Coronary artery (tissue), 2 donors: ENCODE measurements around the gene PPP6R3.
"Not testable (repeated sequence)": the region's sequence is repeated elsewhere in the genome, so short reads cannot be mapped to it uniquely, and the experiment has no call there.

ENCODE experiments used
- DNase-seq: peaks from one replicate; pipeline ENCODE4 v3.0.0-alpha.2; 2017; ENCODE audit warnings: low spot score
- H3K27ac ChIP-seq, 2 donors: fragments of 200-600 bp; sonication (generic); one replicate each; pipeline ENCODE4 v1.5.1; 2016 to 2019
- H3K4me3 ChIP-seq: fragments of 200-600 bp; sonication (generic); 2 replicates; pipeline ENCODE4 v1.5.1; 2016; ENCODE audit warnings: mild to moderate bottlenecking, moderate library complexity
- TF ChIP-seq, protein P1 (sequence below): fragments of 200-600 bp; sonication (generic); IDR thresholded peaks from one replicate; pipeline ENCODE4 v1.5.1; 2019; ENCODE audit warnings: antibody characterized with exemption

The PPP6R3 gene

DNA sequence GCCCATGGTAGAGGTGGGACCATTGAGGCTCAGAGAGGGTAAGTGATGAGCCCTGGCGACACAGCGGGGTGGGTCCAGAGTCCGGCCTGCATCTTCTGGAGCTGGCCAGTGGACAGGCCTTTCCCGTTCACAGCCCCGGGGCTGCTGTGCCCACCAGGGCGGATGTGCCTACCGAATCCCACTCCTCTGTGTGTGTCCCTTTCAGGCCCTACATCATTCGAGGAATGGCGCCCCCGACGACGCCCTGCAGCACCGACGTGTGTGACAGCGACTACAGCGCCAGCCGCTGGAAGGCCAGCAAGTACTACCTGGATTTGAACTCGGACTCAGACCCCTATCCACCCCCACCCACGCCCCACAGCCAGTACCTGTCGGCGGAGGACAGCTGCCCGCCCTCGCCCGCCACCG lies 11.9 kb upstream of the PPP6R3 start:
- no peak for DNase-seq
- Histone ChIP-seq H3K4me3 (no peak overlapping the region), H3K27ac (no peak overlapping the region)
- TF ChIP-seq, protein P1, sequence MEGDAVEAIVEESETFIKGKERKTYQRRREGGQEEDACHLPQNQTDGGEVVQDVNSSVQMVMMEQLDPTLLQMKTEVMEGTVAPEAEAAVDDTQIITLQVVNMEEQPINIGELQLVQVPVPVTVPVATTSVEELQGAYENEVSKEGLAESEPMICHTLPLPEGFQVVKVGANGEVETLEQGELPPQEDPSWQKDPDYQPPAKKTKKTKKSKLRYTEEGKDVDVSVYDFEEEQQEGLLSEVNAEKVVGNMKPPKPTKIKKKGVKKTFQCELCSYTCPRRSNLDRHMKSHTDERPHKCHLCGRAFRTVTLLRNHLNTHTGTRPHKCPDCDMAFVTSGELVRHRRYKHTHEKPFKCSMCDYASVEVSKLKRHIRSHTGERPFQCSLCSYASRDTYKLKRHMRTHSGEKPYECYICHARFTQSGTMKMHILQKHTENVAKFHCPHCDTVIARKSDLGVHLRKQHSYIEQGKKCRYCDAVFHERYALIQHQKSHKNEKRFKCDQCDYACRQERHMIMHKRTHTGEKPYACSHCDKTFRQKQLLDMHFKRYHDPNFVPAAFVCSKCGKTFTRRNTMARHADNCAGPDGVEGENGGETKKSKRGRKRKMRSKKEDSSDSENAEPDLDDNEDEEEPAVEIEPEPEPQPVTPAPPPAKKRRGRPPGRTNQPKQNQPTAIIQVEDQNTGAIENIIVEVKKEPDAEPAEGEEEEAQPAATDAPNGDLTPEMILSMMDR = no peak

DNA sequence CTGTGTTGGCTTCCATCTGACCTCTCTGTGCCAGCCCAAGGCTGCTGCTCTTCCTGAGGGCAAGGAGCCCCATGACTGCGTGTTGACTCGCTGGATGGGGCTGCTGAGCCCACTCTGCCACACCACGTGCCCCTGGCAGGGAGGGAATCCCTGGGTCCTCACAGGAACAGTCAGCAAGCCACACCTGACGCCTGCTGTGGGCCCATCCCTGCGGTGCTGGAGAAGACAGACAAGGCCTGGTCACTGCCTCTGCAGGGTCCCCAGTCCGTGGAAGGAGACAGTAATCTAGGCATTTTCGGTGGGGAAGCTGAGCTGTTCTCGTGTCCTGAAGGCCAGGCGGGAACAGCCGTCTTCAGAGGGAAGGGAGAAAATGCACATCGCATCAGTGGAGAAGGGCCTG lies 10.6 kb upstream of the PPP6R3 start:
- TF ChIP-seq, protein P1 = no peak
- Histone ChIP-seq H3K27ac (no peak overlapping the region), H3K4me3 (no peak overlapping the region)
- DNase-seq = no peak

DNA sequence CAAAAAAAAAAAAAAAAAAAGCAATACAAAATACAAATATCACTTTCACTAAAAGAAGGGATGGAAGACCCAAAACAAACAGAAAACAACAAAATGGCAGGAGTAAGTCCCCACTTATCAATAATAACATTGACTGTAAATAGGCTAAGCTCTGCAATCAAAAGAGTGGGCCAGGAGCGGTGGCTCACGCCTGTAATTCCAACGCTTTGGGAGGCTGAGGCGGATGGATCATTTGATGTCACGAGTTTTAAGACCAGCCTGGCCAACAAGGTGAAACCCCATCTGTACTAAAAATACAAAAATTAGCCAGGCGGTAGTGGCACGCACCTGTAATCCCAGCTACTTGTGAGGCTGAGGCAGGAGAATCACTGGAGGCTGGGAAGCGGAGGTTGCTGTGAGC lies 9.8 kb upstream of the PPP6R3 start:
- TF ChIP-seq, protein P1 = no peak
- H3K27ac ChIP-seq = no peak overlapping the region
- DNase-seq = no peak
- no peak overlapping the region for H3K4me3 ChIP-seq

DNA sequence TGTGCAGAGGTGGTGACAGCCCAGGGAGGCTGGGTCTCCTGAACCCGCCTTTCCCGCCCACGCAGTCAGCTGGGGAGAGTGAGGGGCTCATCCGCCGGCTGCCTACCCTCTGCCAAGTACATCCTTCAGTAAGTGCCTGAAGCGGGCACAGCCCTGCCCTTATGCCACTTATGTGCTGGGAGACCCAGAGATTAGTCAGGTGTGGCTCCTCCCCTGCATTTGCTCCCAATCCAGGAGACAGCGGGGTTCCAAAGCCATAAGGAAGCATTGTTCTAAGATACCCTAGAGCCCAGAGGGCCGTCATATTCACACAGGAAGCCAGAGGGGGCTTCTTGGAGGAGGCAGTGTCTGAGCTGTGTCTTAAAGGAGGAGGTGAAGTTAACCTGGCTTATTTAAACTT lies 5.8 kb upstream of the PPP6R3 start:
- no peak for DNase-seq

DNA sequence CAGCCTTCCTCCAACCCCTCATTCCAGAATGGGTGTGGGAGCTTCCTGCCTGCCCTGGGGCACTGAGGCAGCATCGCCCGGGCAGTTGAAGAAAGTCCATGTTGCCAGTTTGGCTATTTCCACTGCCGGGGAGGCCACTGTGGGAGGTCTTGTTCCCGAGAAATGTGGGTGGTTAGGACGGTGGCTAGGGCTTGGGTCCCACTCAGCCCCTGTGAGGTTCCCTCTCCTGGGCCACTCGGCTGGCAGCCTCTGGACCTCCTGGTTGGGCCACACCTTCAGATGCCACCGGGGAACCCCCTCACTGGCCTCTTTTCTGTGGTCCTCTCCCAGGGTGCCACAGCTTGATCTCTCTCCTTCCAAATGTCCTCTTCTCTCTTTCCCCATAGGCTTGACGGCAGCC lies 5.1 kb upstream of the PPP6R3 start:
- no peak overlapping the region for H3K27ac ChIP-seq
- TF ChIP-seq, protein P1 = no peak
- no peak for DNase-seq
- H3K4me3 ChIP-seq = no peak overlapping the region

More for the DNA sequence above, 5.8 kb upstream of the PPP6R3 start:
- TF ChIP-seq, protein P1 = no peak
- H3K27ac ChIP-seq = no peak overlapping the region
- H3K4me3 ChIP-seq = no peak overlapping the region

DNA sequence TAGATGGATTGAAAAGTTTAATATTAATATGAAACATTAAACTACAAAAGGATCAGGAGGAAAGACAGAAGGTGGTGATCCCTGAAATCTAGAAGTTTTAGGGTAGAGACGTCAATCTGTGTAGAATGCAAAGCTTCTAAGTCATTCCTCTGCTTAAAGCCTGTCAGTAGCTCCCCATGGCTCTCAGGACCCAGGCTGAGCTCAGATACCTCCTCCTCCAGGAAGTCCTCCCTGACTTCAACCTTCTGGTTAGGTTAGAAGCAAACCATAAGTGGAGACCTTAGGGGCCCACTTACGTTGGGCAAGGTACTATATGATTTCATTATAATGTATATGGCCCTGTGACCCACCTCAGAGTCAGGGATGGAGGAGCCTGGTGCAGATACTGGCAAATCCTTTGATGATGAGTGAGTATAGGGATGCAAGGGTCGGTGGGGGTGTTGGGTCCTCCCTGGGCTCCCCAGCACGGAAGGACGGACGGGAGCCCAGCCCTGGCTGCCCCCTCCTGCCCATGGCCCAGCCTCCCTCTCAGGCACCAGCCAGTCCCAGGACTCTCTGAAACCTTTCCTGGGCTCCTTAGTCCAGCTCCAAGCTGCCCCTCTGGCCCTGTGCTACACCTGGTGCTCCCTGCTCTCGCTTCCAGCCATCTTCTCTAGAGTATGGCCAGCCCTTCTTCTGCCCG lies 3.2 kb upstream of the PPP6R3 start:
- TF ChIP-seq, protein P1 = no peak
- H3K27ac ChIP-seq = no peak overlapping the region

DNA sequence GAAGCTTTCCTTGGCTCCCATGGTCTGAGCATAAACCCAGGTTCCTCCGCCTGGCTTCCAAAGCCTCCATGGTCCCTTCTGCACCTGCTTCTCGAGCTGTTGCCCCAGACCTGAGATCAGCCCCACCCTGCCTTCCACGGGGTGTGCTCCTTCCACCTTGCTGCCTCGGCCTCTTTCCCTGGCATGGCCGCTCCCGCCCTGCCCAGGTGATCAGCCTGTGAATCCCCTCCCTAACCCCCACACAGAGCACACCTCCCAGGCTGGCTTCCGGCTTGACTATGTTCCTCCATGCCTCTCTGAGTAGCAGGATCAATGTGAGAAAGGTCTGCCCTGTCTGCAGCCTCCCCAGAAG lies 2.7 kb upstream of the PPP6R3 start:
- DNase-seq = no peak
- H3K4me3 ChIP-seq = no peak overlapping the region
- no peak overlapping the region for H3K27ac ChIP-seq
- TF ChIP-seq, protein P1 = no peak

More for the DNA sequence above, 3.2 kb upstream of the PPP6R3 start:
- H3K4me3 ChIP-seq = no peak overlapping the region
- DNase-seq = no peak

DNA sequence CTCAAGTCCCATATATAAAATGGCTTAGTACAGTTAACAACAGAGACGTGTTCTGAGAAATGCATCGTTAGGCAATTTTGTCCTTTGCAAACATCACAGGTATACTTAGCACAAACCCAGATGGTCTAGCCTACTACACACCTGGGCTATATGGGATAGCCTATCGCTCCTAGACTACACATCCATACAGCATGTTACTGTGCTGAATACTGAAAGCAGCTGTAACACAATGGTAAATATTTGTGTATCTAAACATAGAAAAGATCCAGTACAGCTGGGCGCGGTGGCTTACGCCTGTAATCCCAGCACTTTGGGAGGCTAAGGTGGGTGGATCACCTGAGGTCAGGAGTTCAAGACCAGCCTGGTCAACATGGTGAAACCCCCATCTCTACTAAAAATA lies 2.2 kb upstream of the PPP6R3 start:
- not testable (repeated sequence) for H3K27ac ChIP-seq, DNase-seq, H3K4me3 ChIP-seq
